CD4-positive, CD25-positive, alpha-beta regulatory T cell (primary cell): ENCODE measurements around the gene GMDS. TPM values are rescaled to one million over a fixed set of nuclear protein-coding genes. Genes with fewer than 3 reads are reported as not detected.

Experiments
- ATAC-seq, 2 donors: fragments of 150-1000 bp; cut with Tn5 transposase; one replicate each; pipeline ENCODE4 v1.10.0; 2021; ENCODE audit warnings: low read depth in 2 of 2, moderate number of reproducible peaks in 2 of 2, moderate library complexity in 1 of 2
- DNase-seq, 3 donors: peaks; one replicate each; pipeline versions ENCODE4 v3.0.0 to v3.0.0-alpha.2; 2012 to 2022; ENCODE audit warnings: mixed read lengths in 1 of 3
- H3K27ac ChIP-seq: one replicate; pipeline ENCODE4 v1.7.0; 2013; ENCODE audit warnings: mild to moderate bottlenecking, low read length; ENCODE audit not compliant: insufficient read depth, poor library complexity, severe bottlenecking
- H3K27me3 ChIP-seq: one replicate; pipeline ENCODE4 v1.7.0; 2013; ENCODE audit warnings: low read length; ENCODE audit not compliant: control insufficient read depth, insufficient read depth
- H3K36me3 ChIP-seq: one replicate; pipeline ENCODE4 v1.7.0; 2013; ENCODE audit warnings: mild to moderate bottlenecking, low read length, moderate library complexity; ENCODE audit not compliant: control insufficient read depth, insufficient read depth
- H3K4me1 ChIP-seq: 2 replicates; pipeline ENCODE4 v1.7.0; 2013; ENCODE audit warnings: mild to moderate bottlenecking, low read length; ENCODE audit not compliant: insufficient read depth, control insufficient read depth, poor library complexity, severe bottlenecking
- H3K4me3 ChIP-seq: one replicate; pipeline ENCODE4 v1.7.0; 2013; ENCODE audit warnings: low read depth, mild to moderate bottlenecking, low read length, moderate library complexity
- H3K9me3 ChIP-seq, 2 experiments: 1 replicate in 1 of 2; 2 replicates in 1 of 2; pipeline ENCODE4 v1.7.0; 2013; ENCODE audit warnings: low read length in 2 of 2, mild to moderate bottlenecking in 1 of 2, moderate library complexity in 1 of 2; ENCODE audit not compliant: control insufficient read depth in 2 of 2
- H3K27ac Mint-ChIP-seq, 3 donors: one replicate each; pipeline ENCODE4 v1.8.0; 2020 to 2022; ENCODE audit warnings: mild to moderate bottlenecking in 3 of 3, mixed read lengths in 3 of 3, moderate library complexity in 2 of 3
- H3K27me3 Mint-ChIP-seq: one replicate; pipeline ENCODE4 v1.8.0; 2022; ENCODE audit warnings: mild to moderate bottlenecking, mixed read lengths
- H3K36me3 Mint-ChIP-seq: one replicate; pipeline ENCODE4 v1.8.0; 2020; ENCODE audit warnings: mixed read lengths
- H3K4me1 Mint-ChIP-seq, 4 donors: one replicate each; pipeline ENCODE4 v1.8.0; 2020 to 2022; ENCODE audit warnings: mixed read lengths in 4 of 4, mild to moderate bottlenecking in 1 of 4
- H3K4me3 Mint-ChIP-seq, 4 donors: one replicate each; pipeline ENCODE4 v1.8.0; 2020 to 2022; ENCODE audit warnings: mild to moderate bottlenecking in 4 of 4, mixed read lengths in 4 of 4, moderate library complexity in 3 of 4
- H3K9me3 Mint-ChIP-seq, 7 donors: one replicate each; pipeline ENCODE4 v1.8.0; 2020 to 2022; ENCODE audit warnings: mixed read lengths in 7 of 7, mild to moderate bottlenecking in 3 of 7, moderate library complexity in 2 of 7
- polyA plus RNA-seq, 4 donors: library from polyadenylated mRNA; unstranded; fragments of 300-500 nt; fragmentation: Illumina TruSeq; gene quantifications; one replicate each; pipeline ENCODE4 v1.2.3, GENCODE V29; 2021
- total RNA-seq: library from RNA; stranded (reverse); gene quantifications from one replicate; pipeline ENCODE4 v1.2.3, GENCODE V29; 2022

Gene GMDS
- total and polyA plus RNA-seq, 5 donors from 2014 or later: 17.5 to 23.9 (median 20.2) TPM

GRCh38 chr6:1604158-1605003 is 641.0 kb downstream of the GMDS start:
- H3K4me3 Mint-ChIP-seq: peak overlapping the region in 1 of 4 donors; percentile 48
- H3K27ac Mint-ChIP-seq: no peak overlapping the region
- peak; percentile 32 to 61 (median 49) for DNase-seq
- peak; percentile 73 to 78 for ATAC-seq
- H3K4me1 Mint-ChIP-seq: peaks cover 14 to 38% (median 26%) of the 10 kb centered on the region in 4 donors
- peaks cover 33% of the 10 kb centered on the region for H3K27me3 ChIP-seq
- H3K27ac ChIP-seq: no peak overlapping the region
- H3K4me1 ChIP-seq: peaks cover 48% of the 10 kb centered on the region
- H3K9me3 ChIP-seq: no peaks in the 10 kb centered on the region
- H3K27me3 Mint-ChIP-seq: peaks cover 84% of the 10 kb centered on the region
- no peaks in the 10 kb centered on the region for H3K36me3 Mint-ChIP-seq
- no peaks in the 10 kb centered on the region for H3K36me3 ChIP-seq
- H3K4me3 ChIP-seq: no peak overlapping the region
- peaks cover 0 to 2% (median 0%) of the 10 kb centered on the region in 7 donors for H3K9me3 Mint-ChIP-seq

GRCh38 chr6:1603708-1604107 is 641.7 kb downstream of the GMDS start:
- peak overlapping the region in 2 of 4 donors; percentile 48 to 66 for H3K4me3 Mint-ChIP-seq
- H3K4me1 Mint-ChIP-seq: peaks cover 14 to 37% (median 24%) of the 10 kb centered on the region in 4 donors
- no peak overlapping the region for H3K27ac ChIP-seq
- no peaks in the 10 kb centered on the region for H3K9me3 ChIP-seq
- H3K27me3 ChIP-seq: peaks cover 33% of the 10 kb centered on the region
- DNase-seq: no peak
- H3K9me3 Mint-ChIP-seq: peaks cover 0 to 2% (median 0%) of the 10 kb centered on the region in 7 donors
- peaks cover 42% of the 10 kb centered on the region for H3K4me1 ChIP-seq
- no peak overlapping the region for H3K27ac Mint-ChIP-seq
- peaks cover 86% of the 10 kb centered on the region for H3K27me3 Mint-ChIP-seq
- no peaks in the 10 kb centered on the region for H3K36me3 Mint-ChIP-seq
- ATAC-seq: no peak
- no peaks in the 10 kb centered on the region for H3K36me3 ChIP-seq
- no peak overlapping the region for H3K4me3 ChIP-seq

- Mint-ChIP-seq H3K36me3 (no peaks in the 10 kb centered on the region), H3K9me3 (no peaks in the 10 kb centered on the region), H3K27ac (no peak overlapping the region), H3K4me1 (peaks cover 3 to 22% (median 13%) of the 10 kb centered on the region in 4 donors), H3K4me3 (peak overlapping the region in 1 of 4 donors; percentile 11), H3K27me3 (peaks cover 86% of the 10 kb centered on the region)
- DNase-seq (no peak), ATAC-seq (no peak)
- H3K4me1 ChIP-seq: peaks cover 30% of the 10 kb centered on the region
- H3K27ac ChIP-seq: no peak overlapping the region
- H3K36me3 ChIP-seq: no peaks in the 10 kb centered on the region
- H3K4me3 ChIP-seq: no peak overlapping the region
- no peaks in the 10 kb centered on the region for H3K9me3 ChIP-seq
- peaks cover 36% of the 10 kb centered on the region for H3K27me3 ChIP-seq
These were observed 643.2 kb downstream of the GMDS start for GRCh38 chr6:1602049-1602713.

GRCh38 chr6:1601158-1602048 is 644.0 kb downstream of the GMDS start:
- Histone ChIP-seq H3K4me1 (peaks cover 24% of the 10 kb centered on the region), H3K27ac (no peak overlapping the region), H3K4me3 (no peak overlapping the region), H3K36me3 (no peaks in the 10 kb centered on the region), H3K9me3 (no peaks in the 10 kb centered on the region), H3K27me3 (peaks cover 42% of the 10 kb centered on the region)
- Mint-ChIP-seq H3K9me3 (no peaks in the 10 kb centered on the region), H3K36me3 (no peaks in the 10 kb centered on the region), H3K4me1 (peaks cover 0 to 18% (median 9%) of the 10 kb centered on the region in 4 donors), H3K4me3 (no peak overlapping the region), H3K27me3 (peaks cover 85% of the 10 kb centered on the region), H3K27ac (peak overlapping the region in 1 of 3 donors; percentile 14)
- no peak for DNase-seq
- ATAC-seq: no peak

GRCh38 chr6:1600764-1601157 is 644.6 kb downstream of the GMDS start:
- H3K9me3 ChIP-seq: no peaks in the 10 kb centered on the region
- H3K4me3 ChIP-seq: no peak overlapping the region
- H3K27ac ChIP-seq: no peak overlapping the region
- H3K36me3 Mint-ChIP-seq: no peaks in the 10 kb centered on the region
- H3K36me3 ChIP-seq: no peaks in the 10 kb centered on the region
- peaks cover 85% of the 10 kb centered on the region for H3K27me3 Mint-ChIP-seq
- peaks cover 40% of the 10 kb centered on the region for H3K27me3 ChIP-seq
- no peak overlapping the region for H3K27ac Mint-ChIP-seq
- H3K4me1 Mint-ChIP-seq: peaks cover 3 to 17% (median 7%) of the 10 kb centered on the region in 4 donors
- H3K4me3 Mint-ChIP-seq: no peak overlapping the region
- H3K4me1 ChIP-seq: peaks cover 23% of the 10 kb centered on the region
- no peaks in the 10 kb centered on the region for H3K9me3 Mint-ChIP-seq
- no peak for ATAC-seq
- DNase-seq: no peak

- Mint-ChIP-seq H3K27me3 (peaks cover 81% of the 10 kb centered on the region), H3K4me3 (peak overlapping the region in 1 of 4 donors; percentile 11), H3K27ac (no peak overlapping the region), H3K4me1 (peaks cover 0 to 13% (median 5%) of the 10 kb centered on the region in 4 donors), H3K36me3 (no peaks in the 10 kb centered on the region), H3K9me3 (no peaks in the 10 kb centered on the region)
- no peaks in the 10 kb centered on the region for H3K9me3 ChIP-seq
- DNase-seq: no peak
- ATAC-seq: no peak
- H3K36me3 ChIP-seq: no peaks in the 10 kb centered on the region
- H3K4me3 ChIP-seq: no peak overlapping the region
- peaks cover 40% of the 10 kb centered on the region for H3K27me3 ChIP-seq
- H3K27ac ChIP-seq: no peak overlapping the region
- peaks cover 19% of the 10 kb centered on the region for H3K4me1 ChIP-seq
These were observed 645.2 kb downstream of the GMDS start for GRCh38 chr6:1600063-1600763.

GRCh38 chr6:1599469-1599868 is 645.9 kb downstream of the GMDS start:
- DNase-seq (no peak), ATAC-seq (no peak)
- no peak overlapping the region for H3K27ac ChIP-seq
- no peaks in the 10 kb centered on the region for H3K9me3 ChIP-seq
- peaks cover 40% of the 10 kb centered on the region for H3K27me3 ChIP-seq
- H3K9me3 Mint-ChIP-seq: no peaks in the 10 kb centered on the region
- H3K27ac Mint-ChIP-seq: no peak overlapping the region
- H3K4me1 Mint-ChIP-seq: peaks cover 0 to 13% (median 5%) of the 10 kb centered on the region in 4 donors
- H3K36me3 ChIP-seq: no peaks in the 10 kb centered on the region
- H3K4me3 ChIP-seq: no peak overlapping the region
- no peaks in the 10 kb centered on the region for H3K36me3 Mint-ChIP-seq
- H3K4me1 ChIP-seq: peaks cover 11% of the 10 kb centered on the region
- H3K4me3 Mint-ChIP-seq: no peak overlapping the region
- peaks cover 86% of the 10 kb centered on the region for H3K27me3 Mint-ChIP-seq
